GM23338 (cell line): ENCODE data around the gene PEPD.

Experiments
- STAT1 ChIP-seq: IDR thresholded peaks from one replicate; pipeline ENCODE4 v1.6.1; 2016; ENCODE audit warnings: antibody characterized with exemption; ENCODE audit not compliant: unreplicated experiment
- TF ChIP-seq, protein P1 (sequence below), 2 experiments: fragments of 200-600 bp in 1 of 2; sonication (generic) in 1 of 2; conservative IDR thresholded peaks; 2 replicates each; pipeline versions ENCODE4 v1.5.1 to v1.6.1; 2016 to 2017; ENCODE audit warnings: antibody characterized with exemption in 2 of 2, low read depth in 2 of 2, mild to moderate bottlenecking in 2 of 2, moderate library complexity in 1 of 2

DNA sequence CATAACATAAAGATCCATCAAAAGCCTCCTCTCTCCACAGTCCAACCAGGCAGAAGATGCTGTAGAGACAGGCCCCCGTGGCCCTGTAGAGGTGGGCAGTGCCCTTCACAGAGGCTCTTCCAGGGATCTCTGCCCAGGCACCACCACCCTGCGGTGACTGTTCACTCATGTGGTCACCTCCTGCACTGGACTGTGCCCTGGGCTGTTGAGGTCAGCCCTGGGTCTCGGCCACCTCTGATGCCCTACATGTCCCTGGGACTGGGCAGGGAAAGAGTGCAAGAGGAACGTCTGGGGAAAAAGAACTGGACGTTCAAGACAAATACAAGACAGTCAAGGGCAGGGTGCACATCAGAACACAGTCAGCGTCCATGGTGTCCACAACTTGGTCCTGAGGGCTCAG, 22.3 kb downstream of the PEPD start:
- no peak for TF ChIP-seq STAT1
- TF ChIP-seq, protein P1, sequence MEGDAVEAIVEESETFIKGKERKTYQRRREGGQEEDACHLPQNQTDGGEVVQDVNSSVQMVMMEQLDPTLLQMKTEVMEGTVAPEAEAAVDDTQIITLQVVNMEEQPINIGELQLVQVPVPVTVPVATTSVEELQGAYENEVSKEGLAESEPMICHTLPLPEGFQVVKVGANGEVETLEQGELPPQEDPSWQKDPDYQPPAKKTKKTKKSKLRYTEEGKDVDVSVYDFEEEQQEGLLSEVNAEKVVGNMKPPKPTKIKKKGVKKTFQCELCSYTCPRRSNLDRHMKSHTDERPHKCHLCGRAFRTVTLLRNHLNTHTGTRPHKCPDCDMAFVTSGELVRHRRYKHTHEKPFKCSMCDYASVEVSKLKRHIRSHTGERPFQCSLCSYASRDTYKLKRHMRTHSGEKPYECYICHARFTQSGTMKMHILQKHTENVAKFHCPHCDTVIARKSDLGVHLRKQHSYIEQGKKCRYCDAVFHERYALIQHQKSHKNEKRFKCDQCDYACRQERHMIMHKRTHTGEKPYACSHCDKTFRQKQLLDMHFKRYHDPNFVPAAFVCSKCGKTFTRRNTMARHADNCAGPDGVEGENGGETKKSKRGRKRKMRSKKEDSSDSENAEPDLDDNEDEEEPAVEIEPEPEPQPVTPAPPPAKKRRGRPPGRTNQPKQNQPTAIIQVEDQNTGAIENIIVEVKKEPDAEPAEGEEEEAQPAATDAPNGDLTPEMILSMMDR (conservative IDR thresholded peaks at IDR 0.05; ENCODE audit: low read depth in 2 of 2), result no peak
